NB4 (cell line): Measurements from ENCODE around the gene EIF2AK2.

ENCODE experiments used
- CTCF ChIP-seq: IDR thresholded peaks from one replicate; pipeline ENCODE4 v1.5.1; 2012; ENCODE audit warnings: low read depth, low read length
- MAX ChIP-seq: IDR thresholded peaks from 2 replicates; pipeline ENCODE4 v1.6.1; 2011; ENCODE audit warnings: low read depth, low read length
- MYC ChIP-seq: IDR thresholded peaks from 2 replicates; pipeline ENCODE4 v1.6.1; 2011; ENCODE audit warnings: low read depth, low read length
- POLR2A ChIP-seq: IDR thresholded peaks from 2 replicates; pipeline ENCODE4 v1.6.1; 2011; ENCODE audit warnings: mild to moderate bottlenecking; ENCODE audit not compliant: insufficient read length; ENCODE audit errors: extremely low read depth

DNA sequence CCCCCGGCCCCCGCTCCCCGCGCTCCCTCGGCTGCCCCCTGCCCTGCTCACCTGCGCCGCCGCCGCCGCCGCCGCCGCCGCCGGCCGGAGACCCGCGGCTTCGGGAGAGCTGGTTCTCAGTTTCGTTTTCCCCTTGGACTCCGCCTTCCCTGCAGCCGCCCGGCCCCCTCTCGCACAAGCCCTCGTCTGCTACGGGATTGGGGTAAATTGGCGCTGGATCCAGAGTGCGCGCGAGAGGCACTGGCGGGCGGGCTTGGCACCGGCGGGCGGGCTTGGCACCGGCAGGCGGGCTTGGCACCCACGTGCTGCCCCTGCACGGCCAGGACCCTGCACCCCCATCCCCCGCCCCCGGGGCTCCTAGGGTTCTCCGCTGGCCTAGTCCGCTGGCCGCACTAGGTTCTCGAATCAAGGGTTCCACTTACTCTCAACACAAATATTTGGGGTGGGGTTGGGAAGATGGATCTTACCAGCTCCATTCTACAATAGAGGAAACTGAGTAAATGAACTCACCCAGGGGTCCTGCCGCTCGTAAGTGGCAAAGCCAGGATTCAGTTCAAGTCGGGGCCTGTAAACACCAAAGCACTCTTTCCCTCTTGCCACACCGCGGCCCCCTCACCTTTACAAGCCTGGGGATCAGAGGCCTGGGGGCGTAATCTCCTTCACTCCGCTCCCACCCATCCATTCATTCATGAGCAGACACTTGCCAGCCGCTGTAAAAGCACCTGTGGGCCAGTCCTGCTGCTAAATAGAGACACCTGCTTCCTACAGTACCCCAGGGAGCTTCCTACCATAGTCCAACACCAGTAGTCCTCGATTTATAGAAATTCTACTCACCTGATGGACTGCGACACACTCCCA is at the start of gene EIF2AK2:
- no peak for TF ChIP-seq CTCF
- TF ChIP-seq POLR2A: peak; percentile 42
- TF ChIP-seq MAX: peak; percentile 62; the same call in 1 of the 2 replicates
- peak; percentile 58; the same call in 1 of the 2 replicates for TF ChIP-seq MYC
